ENCODE results near the gene ZNF365.
"Not testable (repeated sequence)": the region's sequence is repeated elsewhere in the genome, so short reads cannot be mapped to it uniquely, and the experiment has no call there.

ZNF365 gene

GRCh38 chr10:62373995-62374861 lies at the start of gene ZNF365:
ZNF365 (plus strand) TSS chr10:62374369; CDS start chr10:62376194, 1,825 bp downstream.
- peak; percentile 22 for DNase-seq (ENCODE audit: low read depth, low spot score)

DNA sequence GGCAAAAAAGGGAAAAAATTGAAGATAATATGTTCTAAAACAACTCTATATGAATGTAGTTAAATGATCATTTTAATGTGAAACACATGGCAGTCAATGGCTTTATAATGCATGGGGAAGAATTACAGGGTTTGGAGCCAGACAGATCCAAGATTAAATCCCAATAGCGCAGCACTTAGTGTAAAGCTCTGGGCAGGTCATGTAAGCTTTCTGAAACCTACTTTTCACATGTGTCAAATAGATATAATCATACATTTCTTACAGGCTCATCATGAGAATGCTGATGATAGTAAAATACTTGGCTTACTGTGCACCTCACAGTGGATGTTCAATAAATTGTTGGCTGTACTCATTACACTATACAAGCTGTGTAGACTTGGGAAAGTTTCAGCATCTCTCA lies 48.0 kb upstream of the ZNF365 start:
- DNase-seq (ENCODE audit: low read depth, low spot score): no peak

GRCh38 chr10:62327885-62328284 lies 46.3 kb upstream of the ZNF365 start:
- no peak for DNase-seq (ENCODE audit: low read depth, low spot score)

GRCh38 chr10:62330213-62330612 lies 44.0 kb upstream of the ZNF365 start:
- no peak for DNase-seq (ENCODE audit: low read depth, low spot score)

- DNase-seq (ENCODE audit: low read depth, low spot score): no peak
Observed at GRCh38 chr10:62332406-62332805, 41.8 kb upstream of the ZNF365 start.

- DNase-seq (ENCODE audit: low read depth, low spot score): no peak
Observed at GRCh38 chr10:62333135-62333889, 40.9 kb upstream of the ZNF365 start.

GRCh38 chr10:62333988-62334682 lies 40.0 kb upstream of the ZNF365 start:
- no peak for DNase-seq (ENCODE audit: low read depth, low spot score)

DNA sequence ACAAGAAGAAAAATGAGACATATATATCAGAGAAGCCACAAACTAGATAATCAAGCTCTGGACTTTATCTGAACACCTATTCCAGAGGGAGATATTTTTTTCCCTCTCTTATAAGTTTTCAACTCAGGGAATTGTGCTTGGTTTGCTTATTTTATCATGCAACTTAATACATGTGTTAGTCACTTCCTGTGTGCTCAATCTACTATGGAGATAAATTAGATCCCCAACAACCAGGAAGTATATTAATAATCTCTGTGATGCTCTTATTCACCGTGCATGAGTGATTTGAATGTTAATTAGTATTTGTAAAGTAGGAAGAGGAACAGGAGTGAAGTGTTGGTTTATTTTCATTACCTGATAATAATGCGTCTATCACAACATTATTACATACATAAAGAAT lies 38.8 kb upstream of the ZNF365 start:
- no peak for DNase-seq (ENCODE audit: low read depth, low spot score)

DNA sequence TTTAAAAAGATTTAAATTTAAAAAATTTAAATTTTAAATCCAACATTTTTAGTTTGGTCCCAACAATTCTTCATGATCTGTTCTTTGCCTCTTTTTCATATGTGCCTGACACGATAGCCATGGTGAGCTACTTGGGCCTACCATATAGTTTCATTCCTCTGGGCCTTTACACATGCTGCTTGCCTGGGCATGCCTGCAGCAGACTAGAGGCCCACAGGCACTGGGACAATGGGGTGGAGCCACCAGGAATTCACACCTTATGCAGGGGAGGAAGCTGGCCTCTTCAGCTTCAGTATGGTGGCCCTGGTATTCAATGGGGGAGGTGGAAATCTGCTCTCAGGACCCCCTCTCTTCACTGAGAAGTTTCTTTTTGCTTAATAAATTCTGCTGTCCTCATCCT lies 37.8 kb upstream of the ZNF365 start:
- DNase-seq (ENCODE audit: low read depth, low spot score): no peak

- DNase-seq (ENCODE audit: low read depth, low spot score): no peak
Observed at GRCh38 chr10:62341419-62341818, 32.8 kb upstream of the ZNF365 start.

- DNase-seq (ENCODE audit: low read depth, low spot score): no peak
Observed at GRCh38 chr10:62343000-62343399, 31.2 kb upstream of the ZNF365 start.

DNA sequence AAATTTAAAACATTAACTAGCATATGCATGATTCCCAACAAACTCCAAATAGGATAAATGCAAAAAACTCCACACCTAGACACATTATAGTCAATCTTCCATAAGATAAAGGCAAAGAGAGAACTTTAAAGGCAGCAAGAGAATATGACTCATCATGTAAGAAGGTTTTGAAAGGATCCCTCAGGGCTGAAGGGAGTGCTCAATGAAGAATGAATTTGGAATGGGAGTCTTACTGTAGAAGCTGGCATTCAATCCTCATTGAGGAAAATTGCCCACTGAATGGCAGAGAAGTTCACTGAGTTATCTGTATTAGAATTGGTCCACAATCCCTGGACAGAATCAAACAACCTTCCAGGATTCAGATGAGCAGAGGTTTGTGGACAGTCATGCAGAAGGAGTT lies 26.1 kb upstream of the ZNF365 start:
- DNase-seq (ENCODE audit: low read depth, low spot score): no peak

DNA sequence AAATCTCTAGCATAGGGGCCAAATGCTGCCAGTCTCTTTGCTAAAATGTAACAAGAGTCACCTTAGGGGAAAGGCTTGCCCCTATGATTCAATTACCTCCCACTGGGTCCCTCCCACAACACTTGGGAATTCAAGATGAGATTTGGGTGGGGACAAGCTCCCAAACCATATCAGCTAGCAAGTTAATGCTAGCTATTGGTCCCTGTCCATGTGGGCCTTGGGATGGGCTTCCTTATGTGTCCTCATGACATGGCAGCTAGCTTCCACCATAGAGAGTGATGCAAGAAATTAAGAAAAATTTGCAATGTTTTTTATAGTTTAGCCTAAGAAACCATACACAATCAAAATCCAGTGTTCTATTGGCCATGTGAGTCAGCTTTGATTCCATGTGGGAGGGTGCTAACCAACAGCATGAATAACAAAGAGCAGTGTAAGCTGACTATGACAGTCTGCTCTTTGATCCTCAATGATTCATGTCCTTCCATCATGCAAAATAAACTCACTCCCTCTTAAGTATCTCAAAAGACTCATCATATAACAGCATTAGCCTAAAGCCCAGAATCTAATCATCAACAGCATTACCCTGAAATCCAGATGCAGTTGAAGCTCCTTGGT lies 21.7 kb upstream of the ZNF365 start:
- DNase-seq (ENCODE audit: low read depth, low spot score): no peak

- DNase-seq (ENCODE audit: low read depth, low spot score): no peak
Observed at GRCh38 chr10:62354916-62355315, 19.3 kb upstream of the ZNF365 start.

DNA sequence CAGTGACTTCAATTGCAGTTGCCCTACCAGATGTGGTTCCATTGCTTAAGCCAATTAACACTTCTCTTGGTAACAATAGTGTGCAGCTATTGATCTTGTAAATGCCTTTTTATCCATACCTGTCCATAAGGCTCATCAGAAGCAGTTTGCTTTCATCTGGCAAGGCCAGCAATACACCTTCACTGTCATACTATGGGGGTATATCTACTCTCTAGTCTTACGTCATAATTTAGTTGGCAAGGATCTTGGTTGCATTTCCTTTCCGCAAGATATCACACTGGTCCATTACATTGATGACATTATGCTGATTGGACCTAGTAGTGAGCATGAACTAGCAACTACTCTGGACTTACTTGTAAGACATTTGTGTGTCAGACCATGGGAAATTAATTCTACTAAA lies 17.7 kb upstream of the ZNF365 start:
- DNase-seq (ENCODE audit: low read depth, low spot score): no peak

GRCh38 chr10:62358151-62358550 lies 16.0 kb upstream of the ZNF365 start:
- DNase-seq (ENCODE audit: low read depth, low spot score): not testable (repeated sequence)

DNA sequence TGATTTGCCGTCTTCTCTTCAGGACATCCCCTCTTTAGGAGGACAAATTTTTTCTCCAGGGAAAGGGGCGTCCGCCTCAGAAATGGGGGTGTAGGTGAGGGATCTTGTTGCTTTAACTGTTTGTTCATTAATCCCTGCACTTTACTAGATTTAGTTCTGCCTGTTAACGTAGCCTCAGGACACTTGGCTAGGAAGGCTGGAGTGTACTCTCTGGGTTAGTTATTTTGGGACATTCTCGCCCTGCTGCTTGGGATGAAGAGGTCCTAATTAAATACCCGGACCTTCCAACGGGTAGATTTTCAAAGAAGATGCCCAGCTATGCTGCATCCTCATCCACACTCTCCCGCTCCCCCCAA lies 552 bp upstream of the ZNF365 start:
- DNase-seq (ENCODE audit: low read depth, low spot score): peak; percentile 8

DNA sequence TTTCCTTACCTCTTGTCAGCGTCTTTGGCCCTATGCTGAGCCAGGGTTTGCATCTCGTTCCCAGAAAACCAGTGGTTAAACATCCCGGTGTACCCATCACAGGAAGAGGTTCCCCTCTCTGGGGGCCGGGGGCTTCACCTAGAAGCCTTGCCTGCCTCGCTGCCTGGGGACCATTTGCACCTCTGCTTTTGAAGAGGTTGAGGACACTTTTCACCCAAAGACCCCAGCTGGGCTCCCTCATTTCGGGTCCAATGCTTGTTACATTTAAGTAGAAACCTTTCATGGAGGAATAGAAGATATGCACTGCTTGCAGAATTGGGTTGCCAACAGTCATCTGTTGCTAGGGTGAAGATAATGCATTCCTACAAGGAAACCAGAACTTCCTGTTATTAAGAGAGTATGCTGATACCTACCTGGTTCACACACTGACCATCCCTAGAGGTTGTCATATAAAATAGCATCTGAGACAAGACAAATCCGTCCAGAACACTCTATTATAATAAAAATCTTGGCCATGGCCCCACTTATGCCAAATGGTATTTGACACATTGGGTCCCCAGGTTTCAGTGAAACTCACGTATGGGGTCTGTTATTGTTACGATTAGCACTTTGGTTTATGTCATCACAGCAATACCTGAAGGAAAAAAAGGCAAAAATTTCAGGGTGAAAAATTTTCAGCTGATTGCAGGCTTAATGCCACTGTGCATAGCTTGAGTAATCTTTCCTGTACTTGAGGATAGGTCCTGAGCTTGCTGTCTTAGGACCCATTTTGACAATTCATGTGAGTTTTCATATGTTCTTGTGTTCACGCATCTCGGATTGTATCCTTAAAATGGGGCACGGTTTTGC lies 917 bp downstream of the ZNF365 start:
- DNase-seq (ENCODE audit: low read depth, low spot score): no peak

- no peak for DNase-seq (ENCODE audit: low read depth, low spot score)
Observed at GRCh38 chr10:62376071-62377025, 2.2 kb downstream of the ZNF365 start.

DNA sequence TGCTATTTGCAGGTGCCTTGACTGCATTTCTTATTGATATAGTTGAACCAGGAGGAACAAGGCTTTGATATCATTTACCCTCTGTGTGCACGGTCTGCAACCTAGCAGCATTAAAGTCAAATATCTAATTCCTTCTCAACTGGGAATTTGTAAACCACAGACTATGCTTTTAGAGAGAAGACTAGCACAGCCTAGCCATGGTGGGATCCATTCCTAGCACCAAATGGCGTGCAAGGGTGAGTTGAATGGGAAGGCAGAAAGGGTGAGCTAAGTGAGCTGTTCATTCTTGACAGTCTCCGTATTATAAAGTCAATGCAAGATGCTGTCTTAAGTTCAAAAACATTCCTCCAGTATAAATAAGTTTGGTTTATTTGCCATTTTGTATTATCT lies 2.9 kb downstream of the ZNF365 start:
- DNase-seq (ENCODE audit: low read depth, low spot score): no peak

Measured in ELF-1 (cell line).